Body of pancreas (tissue), 4 donors: ENCODE measurements around the gene TPPP.
"Not testable (repeated sequence)": the region's sequence is repeated elsewhere in the genome, so short reads cannot be mapped to it uniquely, and the experiment has no call there.

Source experiments
- POLR2A ChIP-seq, 3 donors: fragments of 450-650 bp; IDR thresholded peaks; one replicate each; pipeline ENCODE4 v1.6.1; 2016; ENCODE audit warnings: antibody characterized with exemption in 3 of 3, mild to moderate bottlenecking in 2 of 3
- TF ChIP-seq, protein P1 (sequence below), 7 experiments: fragments of 450-650 bp in 4 of 7; fragments of 200-600 bp in 3 of 7; sonication (generic) in 3 of 7; IDR thresholded peaks; one replicate each; pipeline ENCODE4 v1.5.1; 2016 to 2019; ENCODE audit warnings: antibody characterized with exemption in 7 of 7

DNA sequence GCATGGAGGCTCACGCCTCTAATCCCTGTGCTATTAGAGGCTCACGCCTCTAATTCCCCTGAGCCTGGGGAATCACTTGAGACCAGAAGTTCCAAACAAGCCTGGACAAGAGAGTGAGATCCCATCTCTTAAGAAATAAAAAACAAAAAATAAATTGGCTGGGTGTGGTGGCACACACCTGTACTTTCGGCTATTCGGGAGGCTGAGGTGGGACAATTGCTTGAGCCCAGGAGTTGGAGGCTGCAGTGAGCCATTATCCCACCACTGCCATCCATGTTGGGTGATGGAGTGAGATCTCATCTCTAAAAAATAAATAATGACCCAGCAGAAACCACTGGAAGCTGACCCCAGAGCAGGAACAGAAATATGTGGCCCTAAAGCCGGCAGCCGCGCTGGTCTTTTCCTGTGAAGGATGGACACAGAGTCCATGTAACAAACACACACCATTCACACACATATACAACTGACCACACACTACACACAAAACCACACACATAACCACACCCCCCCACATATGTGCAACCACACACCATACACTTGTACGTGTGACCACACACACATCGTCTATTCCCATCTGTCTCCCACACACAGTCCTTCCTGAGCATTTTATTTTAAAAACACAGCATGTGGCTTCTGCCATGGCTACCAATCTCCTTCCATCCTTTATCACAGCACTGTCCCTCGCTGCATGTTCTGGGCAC lies 39.8 kb upstream of the TPPP start:
- TF ChIP-seq, protein P1, sequence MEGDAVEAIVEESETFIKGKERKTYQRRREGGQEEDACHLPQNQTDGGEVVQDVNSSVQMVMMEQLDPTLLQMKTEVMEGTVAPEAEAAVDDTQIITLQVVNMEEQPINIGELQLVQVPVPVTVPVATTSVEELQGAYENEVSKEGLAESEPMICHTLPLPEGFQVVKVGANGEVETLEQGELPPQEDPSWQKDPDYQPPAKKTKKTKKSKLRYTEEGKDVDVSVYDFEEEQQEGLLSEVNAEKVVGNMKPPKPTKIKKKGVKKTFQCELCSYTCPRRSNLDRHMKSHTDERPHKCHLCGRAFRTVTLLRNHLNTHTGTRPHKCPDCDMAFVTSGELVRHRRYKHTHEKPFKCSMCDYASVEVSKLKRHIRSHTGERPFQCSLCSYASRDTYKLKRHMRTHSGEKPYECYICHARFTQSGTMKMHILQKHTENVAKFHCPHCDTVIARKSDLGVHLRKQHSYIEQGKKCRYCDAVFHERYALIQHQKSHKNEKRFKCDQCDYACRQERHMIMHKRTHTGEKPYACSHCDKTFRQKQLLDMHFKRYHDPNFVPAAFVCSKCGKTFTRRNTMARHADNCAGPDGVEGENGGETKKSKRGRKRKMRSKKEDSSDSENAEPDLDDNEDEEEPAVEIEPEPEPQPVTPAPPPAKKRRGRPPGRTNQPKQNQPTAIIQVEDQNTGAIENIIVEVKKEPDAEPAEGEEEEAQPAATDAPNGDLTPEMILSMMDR (IDR thresholded peaks at IDR 0.05), result not testable (repeated sequence)
- not testable (repeated sequence) for TF ChIP-seq POLR2A (IDR thresholded peaks at IDR 0.05)
